Gastrocnemius medialis (tissue), 4 donors: ENCODE results near the gene CWC25. TPM values are rescaled to one million over a fixed set of nuclear protein-coding genes. Genes with fewer than 3 reads are reported as not detected.

Source experiments
- ATAC-seq, 2 donors: fragments of 150-250 bp; one replicate each; pipeline ENCODE4 v1.9.1; 2016
- DNase-seq, 2 donors: peaks; one replicate each; pipeline ENCODE4 v3.0.0-alpha.2; 2019
- H3K27ac ChIP-seq, 4 donors: fragments of 200-600 bp; sonication (generic); 1 replicate in 1 of 4; 2 replicates in 3 of 4; pipeline ENCODE4 v1.5.1; 2016 to 2018; ENCODE audit warnings: mild to moderate bottlenecking in 2 of 4, moderate library complexity in 1 of 4
- H3K27me3 ChIP-seq, 3 donors: fragments of 200-600 bp; sonication (generic) in 2 of 3; 1 replicate in 1 of 3; 2 replicates in 2 of 3; pipeline versions ENCODE4 v1.5.1 to v1.6.0; 2016 to 2019; ENCODE audit warnings: mild to moderate bottlenecking in 1 of 3, moderate library complexity in 1 of 3
- H3K36me3 ChIP-seq, 2 donors: fragments of 200-600 bp; sonication (generic) in 1 of 2; one replicate each; pipeline ENCODE4 v1.5.1; 2017 to 2018
- H3K4me1 ChIP-seq, 2 donors: fragments of 200-600 bp; sonication (generic) in 1 of 2; one replicate each; pipeline ENCODE4 v1.5.1; 2016 to 2017; ENCODE audit warnings: mild to moderate bottlenecking in 2 of 2
- H3K4me3 ChIP-seq, 4 donors: fragments of 200-600 bp; sonication (generic) in 3 of 4; 1 replicate in 1 of 4; 2 replicates in 3 of 4; pipeline ENCODE4 v1.5.1; 2016 to 2019; ENCODE audit warnings: mild to moderate bottlenecking in 2 of 4
- H3K9me3 ChIP-seq, 3 donors: fragments of 200-600 bp; sonication (generic) in 2 of 3; 1 replicate in 1 of 3; 2 replicates in 2 of 3; pipeline ENCODE4 v1.5.1; 2016 to 2019
- POLR2A ChIP-seq, 2 donors: fragments of 450-650 bp; IDR thresholded peaks; one replicate each; pipeline ENCODE4 v1.6.1; 2017; ENCODE audit warnings: antibody characterized with exemption in 2 of 2, mild to moderate bottlenecking in 2 of 2, moderate library complexity in 2 of 2
- in situ Hi-C, 4 donors: fragments of 200-750 bp; cut with MboI; loops; one replicate each; pipeline versions ENCODE4 v1.15.0 to v1.8.0; 2017; ENCODE audit warnings: low sequenced_read_pairs in 4 of 4
- intact Hi-C: fragments of 100-400 bp; cut with DNase I; formaldehyde crosslinking; loops from one replicate; pipeline ENCODE4 v1.15.1; 2023; ENCODE audit warnings: low total_unique reads
- total RNA-seq, 4 donors: library from RNA; depleted of rRNA; stranded (reverse); fragments of >200 nt; gene quantifications; one replicate each; pipeline versions ENCODE4 v1.1.0 to v1.2.3, GENCODE V29; 2016
- TF ChIP-seq, protein P1 (sequence below), 5 experiments: fragments of 450-650 bp in 3 of 5; fragments of 200-600 bp in 2 of 5; sonication (generic) in 2 of 5; IDR thresholded peaks in 4 of 5; conservative IDR thresholded peaks in 1 of 5; 1 replicate in 4 of 5; 2 replicates in 1 of 5; pipeline ENCODE4 v1.5.1; 2016 to 2019; ENCODE audit warnings: antibody characterized with exemption in 5 of 5, mild to moderate bottlenecking in 3 of 5, moderate library complexity in 3 of 5

The CWC25 gene
- total RNA-seq, 4 donors from 2014 or later, result 9.1 to 14.4 (median 12.3) TPM

DNA sequence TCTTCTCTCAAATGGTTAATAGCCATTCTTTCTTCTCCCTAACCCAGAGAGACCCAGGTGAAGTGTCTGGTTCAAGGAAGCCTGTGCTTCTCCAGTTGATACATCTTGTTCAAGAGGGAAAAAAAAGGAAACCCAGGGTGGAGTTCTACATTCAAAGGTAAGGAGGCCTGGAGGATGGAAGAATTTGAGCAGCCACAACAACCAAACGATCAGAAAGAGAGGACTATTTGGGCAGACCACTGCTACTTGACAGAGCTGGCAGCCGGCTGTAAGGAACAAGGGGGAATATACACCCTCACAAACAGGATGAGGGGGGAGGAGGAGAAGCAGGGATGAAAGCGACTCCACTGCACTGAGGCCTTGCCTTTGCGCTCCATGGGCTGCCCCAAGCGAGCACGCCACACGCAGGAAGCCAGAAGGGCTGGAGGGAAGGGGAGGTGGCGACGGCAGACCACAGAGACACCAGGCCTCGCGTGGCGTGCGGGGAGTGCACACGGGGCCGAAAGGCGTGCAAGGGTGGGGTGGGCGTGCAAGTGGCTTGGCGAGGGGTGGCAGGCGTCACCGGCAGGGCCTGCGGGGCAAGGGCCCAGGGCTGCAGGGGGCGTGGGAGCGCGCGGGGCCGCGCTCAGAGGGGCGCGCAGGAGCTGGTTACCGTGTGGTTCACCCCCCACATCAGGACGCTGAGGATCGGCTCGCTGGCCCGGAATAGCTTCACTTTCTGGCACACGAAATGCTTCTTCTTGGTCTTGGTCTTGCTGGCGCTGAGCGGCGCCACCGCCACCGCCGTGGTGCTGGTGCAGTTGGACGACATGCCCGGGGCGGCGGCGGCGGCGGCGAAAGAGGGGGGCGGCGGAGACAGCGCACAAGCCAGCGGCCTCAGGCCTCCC, 26.3 kb downstream of the CWC25 start:
- in situ Hi-C loops (no loop called here), intact Hi-C loops (loop anchor here (1.0 to 5.0 kb wide), 5 partner anchors 26 to 92 kb away; partner anchors contain the start of genes CWC25, MLLT6, PSMB3 and RPL23)
- Histone ChIP-seq H3K27ac (peak overlapping the region; percentile 94 to 100 (median 100)), H3K4me1 (peaks cover 34 to 37% of the 10 kb centered on the region in 2 donors), H3K4me3 (peak overlapping the region; percentile 66 to 96 (median 84)), H3K9me3 (no peaks in the 10 kb centered on the region), H3K27me3 (no peaks in the 10 kb centered on the region), H3K36me3 (peaks cover 0 to 29% of the 10 kb centered on the region in 2 donors)
- TF ChIP-seq POLR2A (IDR thresholded peaks at IDR 0.05), result peak in 1 of 2 donors; percentile 34
- TF ChIP-seq, protein P1, sequence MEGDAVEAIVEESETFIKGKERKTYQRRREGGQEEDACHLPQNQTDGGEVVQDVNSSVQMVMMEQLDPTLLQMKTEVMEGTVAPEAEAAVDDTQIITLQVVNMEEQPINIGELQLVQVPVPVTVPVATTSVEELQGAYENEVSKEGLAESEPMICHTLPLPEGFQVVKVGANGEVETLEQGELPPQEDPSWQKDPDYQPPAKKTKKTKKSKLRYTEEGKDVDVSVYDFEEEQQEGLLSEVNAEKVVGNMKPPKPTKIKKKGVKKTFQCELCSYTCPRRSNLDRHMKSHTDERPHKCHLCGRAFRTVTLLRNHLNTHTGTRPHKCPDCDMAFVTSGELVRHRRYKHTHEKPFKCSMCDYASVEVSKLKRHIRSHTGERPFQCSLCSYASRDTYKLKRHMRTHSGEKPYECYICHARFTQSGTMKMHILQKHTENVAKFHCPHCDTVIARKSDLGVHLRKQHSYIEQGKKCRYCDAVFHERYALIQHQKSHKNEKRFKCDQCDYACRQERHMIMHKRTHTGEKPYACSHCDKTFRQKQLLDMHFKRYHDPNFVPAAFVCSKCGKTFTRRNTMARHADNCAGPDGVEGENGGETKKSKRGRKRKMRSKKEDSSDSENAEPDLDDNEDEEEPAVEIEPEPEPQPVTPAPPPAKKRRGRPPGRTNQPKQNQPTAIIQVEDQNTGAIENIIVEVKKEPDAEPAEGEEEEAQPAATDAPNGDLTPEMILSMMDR (IDR thresholded peaks at IDR 0.05 in 4 of 5, conservative IDR thresholded peaks at IDR 0.05 in 1 of 5), result no peak
- DNase-seq, result peak in 1 of 2 donors; percentile 13
- peak; percentile 51 to 57 for ATAC-seq

DNA sequence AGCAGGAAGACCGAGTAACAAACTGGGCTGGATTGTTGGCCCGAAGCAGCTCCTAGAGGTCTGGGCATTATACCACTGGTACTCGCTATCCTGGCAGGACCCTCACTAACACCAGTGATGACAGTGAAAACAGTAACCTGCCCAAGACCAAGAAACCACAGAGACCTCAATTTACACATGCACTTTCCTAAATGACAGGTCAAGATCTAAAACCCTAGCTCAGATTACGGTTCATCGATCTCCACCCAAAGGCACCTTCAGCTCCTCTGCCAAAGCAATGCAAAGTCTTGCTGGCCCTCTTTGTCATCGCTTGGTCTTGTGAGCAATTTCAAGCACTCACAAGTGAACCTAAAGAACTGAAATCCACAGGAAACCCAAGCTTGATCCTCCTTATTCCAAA, 27.3 kb downstream of the CWC25 start:
- intact Hi-C loops, result loop anchor here (5.0 kb wide), 1 partner anchor 91 kb away; the partner anchor contains the start of gene MLLT6
- H3K4me3 ChIP-seq, result peak overlapping the region; percentile 27 to 96 (median 84)
- peak overlapping the region; percentile 94 to 100 (median 100) for H3K27ac ChIP-seq

GRCh38 chr17:38797158-38797490, 28.0 kb downstream of the CWC25 start:
- peaks cover 0 to 12% of the 10 kb centered on the region in 2 donors for H3K36me3 ChIP-seq
- H3K27ac ChIP-seq, result peak overlapping the region; percentile 94 to 100 (median 100)
- peaks cover 34 to 37% of the 10 kb centered on the region in 2 donors for H3K4me1 ChIP-seq
- DNase-seq, result peak in 1 of 2 donors; percentile 2
- in situ Hi-C loops (no loop called here), intact Hi-C loops (loop anchor here (5.0 kb wide), 1 partner anchor 90 kb away; the partner anchor contains the start of gene MLLT6)
- TF ChIP-seq POLR2A (IDR thresholded peaks at IDR 0.05), result no peak
- TF ChIP-seq, protein P1 (IDR thresholded peaks at IDR 0.05 in 4 of 5, conservative IDR thresholded peaks at IDR 0.05 in 1 of 5), result no peak
- peak in 1 of 2 donors; percentile 20 for ATAC-seq
- no peaks in the 10 kb centered on the region for H3K27me3 ChIP-seq
- peak overlapping the region in 2 of 4 donors; percentile 27 to 85 for H3K4me3 ChIP-seq
- no peaks in the 10 kb centered on the region for H3K9me3 ChIP-seq

More for the DNA sequence above, 27.3 kb downstream of the CWC25 start:
- DNase-seq, result no peak
- ATAC-seq, result no peak
- TF ChIP-seq, protein P1 (IDR thresholded peaks at IDR 0.05 in 4 of 5, conservative IDR thresholded peaks at IDR 0.05 in 1 of 5), result no peak
- TF ChIP-seq POLR2A (IDR thresholded peaks at IDR 0.05), result no peak
- H3K9me3 ChIP-seq, result no peaks in the 10 kb centered on the region
- in situ Hi-C loops, result no loop called here
- H3K4me1 ChIP-seq, result peaks cover 34 to 37% of the 10 kb centered on the region in 2 donors
- no peaks in the 10 kb centered on the region for H3K27me3 ChIP-seq
- peaks cover 0 to 19% of the 10 kb centered on the region in 2 donors for H3K36me3 ChIP-seq

DNA sequence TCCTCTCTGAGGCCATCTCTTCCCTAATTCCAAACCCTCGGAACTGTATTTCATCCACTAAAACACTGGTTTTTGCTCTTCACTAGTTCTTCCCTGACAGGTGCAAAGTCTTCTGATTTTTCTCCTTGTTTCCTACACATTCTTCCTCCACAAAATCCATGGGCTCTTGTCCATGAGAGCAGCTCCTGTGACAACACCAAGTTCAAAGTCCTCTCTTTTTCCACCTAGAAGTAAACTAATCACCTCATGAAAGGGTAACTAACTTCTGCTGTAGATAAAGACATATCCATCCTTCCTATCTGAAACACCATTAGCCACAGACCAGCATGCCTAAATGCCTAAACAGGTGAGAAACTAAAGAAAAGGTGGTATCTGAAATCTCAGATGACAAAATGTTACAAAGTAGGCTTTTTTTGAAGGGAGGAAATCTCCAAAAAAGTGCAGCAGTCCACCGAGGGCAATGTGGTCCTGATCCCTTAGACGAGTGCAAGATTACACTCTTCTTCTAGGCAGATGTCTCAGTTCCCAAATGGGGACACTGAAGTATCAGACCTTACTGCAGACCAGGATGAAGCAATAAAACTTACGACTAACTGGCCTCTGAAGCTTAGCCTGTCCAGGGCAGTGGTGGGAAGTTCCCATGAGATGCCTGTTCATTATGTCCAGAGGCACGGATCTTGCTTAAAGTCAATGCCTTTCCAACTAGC, 28.5 kb downstream of the CWC25 start:
- H3K9me3 ChIP-seq, result no peaks in the 10 kb centered on the region
- H3K27ac ChIP-seq, result peak overlapping the region; percentile 94 to 100 (median 100)
- H3K27me3 ChIP-seq, result no peaks in the 10 kb centered on the region
- peak overlapping the region in 1 of 4 donors; percentile 27 for H3K4me3 ChIP-seq
- in situ Hi-C loops (no loop called here), intact Hi-C loops (loop anchor here (5.0 kb wide), 1 partner anchor 89 kb away; the partner anchor contains the start of gene MLLT6)
- peaks cover 0 to 7% of the 10 kb centered on the region in 2 donors for H3K36me3 ChIP-seq
- TF ChIP-seq, protein P1 (IDR thresholded peaks at IDR 0.05 in 4 of 5, conservative IDR thresholded peaks at IDR 0.05 in 1 of 5), result no peak
- no peak for TF ChIP-seq POLR2A (IDR thresholded peaks at IDR 0.05)
- DNase-seq (no peak), ATAC-seq (no peak)
- peaks cover 34 to 37% of the 10 kb centered on the region in 2 donors for H3K4me1 ChIP-seq
